Anterior cingulate cortex (tissue), 58 donors: ENCODE measurements around the gene HARS1.
A peak's percentile ranks its signal among the peaks of the same experiment; 100 is the strongest.
"Not testable (repeated sequence)": the region's sequence is repeated elsewhere in the genome, so short reads cannot be mapped to it uniquely, and the experiment has no call there.

ENCODE experiments used
- DNase-seq, 58 donors: peaks; one replicate each; lab custom pipeline; 2025; lab: John Stamatoyannopoulos, UW

Gene HARS1, protein sequence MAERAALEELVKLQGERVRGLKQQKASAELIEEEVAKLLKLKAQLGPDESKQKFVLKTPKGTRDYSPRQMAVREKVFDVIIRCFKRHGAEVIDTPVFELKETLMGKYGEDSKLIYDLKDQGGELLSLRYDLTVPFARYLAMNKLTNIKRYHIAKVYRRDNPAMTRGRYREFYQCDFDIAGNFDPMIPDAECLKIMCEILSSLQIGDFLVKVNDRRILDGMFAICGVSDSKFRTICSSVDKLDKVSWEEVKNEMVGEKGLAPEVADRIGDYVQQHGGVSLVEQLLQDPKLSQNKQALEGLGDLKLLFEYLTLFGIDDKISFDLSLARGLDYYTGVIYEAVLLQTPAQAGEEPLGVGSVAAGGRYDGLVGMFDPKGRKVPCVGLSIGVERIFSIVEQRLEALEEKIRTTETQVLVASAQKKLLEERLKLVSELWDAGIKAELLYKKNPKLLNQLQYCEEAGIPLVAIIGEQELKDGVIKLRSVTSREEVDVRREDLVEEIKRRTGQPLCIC

DNA sequence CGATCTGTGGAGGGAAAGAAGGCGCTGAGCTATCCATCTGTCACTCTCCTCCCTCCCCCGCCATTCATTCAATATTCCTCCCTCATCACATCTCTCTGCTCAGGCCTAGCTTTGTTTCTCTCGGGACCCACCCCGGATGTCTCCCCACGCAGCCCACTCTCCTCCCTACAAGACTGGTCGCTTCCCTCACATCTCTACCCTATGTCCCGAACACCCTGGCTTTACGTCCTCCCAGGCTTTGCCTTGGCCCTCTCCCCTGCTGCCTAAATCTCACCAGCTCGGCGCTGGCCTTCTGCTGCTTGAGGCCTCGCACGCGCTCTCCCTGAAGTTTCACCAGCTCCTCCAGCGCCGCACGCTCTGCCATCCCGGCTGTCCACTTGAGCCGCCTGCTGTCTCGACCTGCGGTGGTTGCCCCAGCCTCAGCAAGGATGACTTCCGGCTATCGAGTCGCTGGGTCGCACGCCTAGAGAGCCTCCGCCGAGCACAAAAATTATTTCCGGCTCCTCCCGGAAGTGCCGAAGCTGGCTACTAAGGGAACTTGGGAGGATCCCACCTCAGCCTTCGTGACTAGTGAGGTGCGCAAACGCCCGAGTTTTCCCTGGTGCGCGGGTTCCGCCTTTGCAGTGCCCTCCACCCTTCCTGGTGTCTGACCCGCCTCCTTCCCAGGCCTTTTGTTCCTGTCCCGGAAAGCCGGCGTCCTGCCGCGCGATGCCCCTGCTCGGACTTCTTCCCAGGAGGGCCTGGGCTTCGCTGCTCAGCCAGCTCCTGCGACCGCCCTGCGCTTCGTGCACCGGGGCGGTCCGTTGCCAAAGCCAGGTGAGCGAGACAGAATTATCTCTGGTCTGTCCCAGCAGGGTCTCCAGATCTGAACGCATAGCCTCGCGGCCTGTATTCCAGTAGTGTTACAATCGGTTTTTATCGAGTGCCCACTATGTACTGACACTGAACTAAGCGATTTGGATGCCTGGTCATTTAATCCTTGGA is at the start of gene HARS1, which contains the start of gene HARS2:
HARS1 (minus strand) TSS at position 430 of the 984 bp plus-strand sequence; CDS start at position 364, 66 bp downstream.
HARS2 (plus strand) TSS at position 515 of the 984 bp plus-strand sequence; CDS start at position 709, 194 bp downstream.
- peak; percentile 35 to 95 (median 86) for DNase-seq

DNA sequence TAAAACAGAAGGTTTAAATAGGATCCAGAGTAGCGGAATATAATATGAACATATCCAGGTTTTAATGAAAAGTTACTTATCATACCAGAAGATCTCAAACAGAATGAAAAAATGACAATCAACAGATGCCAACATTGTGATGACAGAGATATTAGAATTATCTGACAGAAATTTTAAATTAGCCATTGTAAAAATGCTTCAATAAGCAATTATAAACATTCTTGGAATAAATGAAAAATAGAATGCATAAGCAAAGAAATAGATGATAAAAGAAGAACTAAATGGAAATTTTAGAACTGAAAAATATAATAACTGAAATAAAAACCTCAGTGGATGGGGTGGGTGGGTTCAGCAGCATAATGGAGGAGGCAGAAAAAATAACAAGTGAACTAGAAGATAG is 46.3 kb upstream of the HARS1 start:
- DNase-seq = no peak

DNA sequence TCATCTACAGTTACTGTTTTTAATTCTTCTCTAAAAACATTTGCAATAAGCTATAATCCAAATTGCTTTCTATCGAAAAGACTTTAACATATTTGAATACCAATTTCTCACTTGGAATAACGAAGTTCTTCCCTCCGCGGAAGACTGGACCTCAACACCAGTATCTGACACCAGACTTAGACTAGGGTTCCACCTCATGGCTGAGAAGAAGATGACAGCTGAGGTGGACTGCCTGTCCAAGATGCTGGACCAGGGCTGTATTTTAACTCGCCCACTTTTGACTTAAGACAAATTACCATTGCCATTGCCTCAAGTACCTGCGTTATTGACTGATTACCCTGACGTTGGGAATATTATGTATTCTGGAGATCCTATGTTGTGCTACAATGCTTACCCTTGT is 43.2 kb upstream of the HARS1 start:
- DNase-seq = no peak

DNA sequence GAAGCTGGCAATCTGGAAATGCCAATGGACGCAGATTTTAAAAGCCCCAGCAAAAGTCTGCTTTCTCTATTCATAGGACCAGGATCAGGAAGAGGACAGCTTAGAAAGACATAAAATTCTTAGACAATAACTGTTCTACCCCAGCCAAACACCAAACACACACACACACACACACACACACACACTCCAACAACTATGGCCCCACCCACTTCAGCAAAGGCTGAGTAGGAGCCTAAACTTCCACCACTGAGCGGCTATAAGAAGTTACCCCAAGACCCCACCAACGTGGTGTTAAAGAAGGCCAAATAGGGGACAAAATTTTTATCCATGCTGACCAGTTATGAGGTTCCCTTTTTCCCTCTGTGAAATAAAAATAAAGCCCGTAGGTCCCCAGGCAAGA is 41.9 kb upstream of the HARS1 start:
- no peak for DNase-seq

DNA sequence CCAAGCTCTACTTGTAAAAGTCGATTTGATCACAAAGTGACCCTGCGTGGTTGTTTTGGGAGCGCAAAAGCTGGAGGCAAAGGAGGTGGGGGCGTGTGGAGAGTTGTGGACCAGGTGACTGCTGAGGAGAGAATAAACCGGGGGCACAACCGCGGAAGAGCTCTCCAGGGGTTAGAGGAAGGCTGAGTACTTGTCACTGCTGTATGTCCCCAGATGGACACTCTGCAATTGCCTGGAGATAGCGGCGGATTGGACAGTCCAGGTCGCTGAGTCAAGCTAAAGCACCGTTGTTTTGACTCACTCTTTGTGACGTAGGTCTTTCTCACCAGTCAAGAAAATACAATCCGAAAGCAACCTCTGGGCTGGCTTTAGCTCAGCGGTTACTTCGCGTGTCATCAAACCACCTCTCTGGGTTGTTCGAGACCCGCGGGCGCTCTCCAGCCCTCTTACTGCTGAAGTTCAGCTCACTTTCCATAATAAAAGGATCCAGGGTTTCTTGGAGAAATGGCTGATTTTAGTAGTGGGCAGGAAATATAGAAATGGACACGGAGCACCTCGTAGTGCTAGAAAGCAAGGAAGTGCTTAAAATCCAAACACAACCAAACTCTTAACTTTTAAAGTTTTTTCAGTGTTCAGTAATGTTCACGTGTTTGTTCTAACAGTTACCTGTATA is 34.8 kb upstream of the HARS1 start:
- DNase-seq = peak in 1 of 58 donors; percentile 16

DNA sequence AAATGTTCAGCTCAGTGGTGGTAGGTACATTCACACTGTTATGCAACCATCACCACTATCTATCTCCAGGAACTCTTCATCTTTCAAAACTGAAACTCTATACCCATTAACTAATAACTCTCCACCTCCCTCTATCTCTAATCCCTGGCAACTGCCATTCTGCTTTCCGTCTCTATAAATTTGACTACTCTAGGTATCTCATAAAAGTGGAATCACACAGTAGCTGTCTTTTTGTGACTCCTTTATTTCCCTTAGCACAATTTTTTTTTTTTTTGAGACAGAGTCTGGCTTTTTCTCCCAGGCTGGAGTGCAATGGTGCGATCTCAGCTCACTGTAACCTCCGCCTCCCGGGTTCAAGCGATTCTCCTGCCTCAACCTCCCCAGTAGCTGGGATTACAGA is 30.2 kb upstream of the HARS1 start:
- not testable (repeated sequence) for DNase-seq

DNA sequence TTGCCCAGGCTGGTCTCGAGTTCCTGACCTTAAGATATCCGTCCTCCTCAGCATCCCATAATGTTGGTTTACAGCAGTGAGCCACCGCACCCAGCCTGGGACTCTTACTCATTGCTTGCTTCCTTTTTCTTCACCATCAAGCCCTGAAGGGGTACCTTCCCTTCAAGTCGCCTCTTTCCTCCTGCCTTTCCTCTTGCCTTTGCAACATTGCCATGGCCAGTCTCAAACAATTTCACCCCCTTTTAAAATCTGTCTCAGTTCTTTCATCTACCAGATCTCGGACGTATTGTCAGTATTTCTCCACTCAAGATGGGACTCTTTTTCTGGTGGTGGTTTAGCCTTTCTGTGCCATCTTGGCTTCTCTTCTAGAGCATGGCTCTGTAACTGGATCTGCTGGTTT is 29.6 kb upstream of the HARS1 start:
- not testable (repeated sequence) for DNase-seq

DNA sequence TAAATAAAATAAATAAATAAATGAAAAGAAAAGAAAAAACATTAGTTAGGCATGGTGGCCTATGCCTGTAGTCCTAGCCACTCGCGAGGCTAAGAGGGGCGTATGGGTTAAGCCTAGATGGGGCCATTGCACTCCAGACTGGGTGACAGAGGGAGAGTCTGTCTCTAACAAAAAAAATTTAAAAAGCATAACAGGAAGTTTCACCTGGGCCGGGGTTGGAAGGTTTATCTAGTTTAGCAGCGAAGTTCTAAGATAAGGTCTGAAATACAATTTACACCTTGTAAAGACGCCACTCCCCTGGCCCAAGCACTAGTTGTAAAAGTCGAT is 27.1 kb upstream of the HARS1 start:
- DNase-seq = no peak

DNA sequence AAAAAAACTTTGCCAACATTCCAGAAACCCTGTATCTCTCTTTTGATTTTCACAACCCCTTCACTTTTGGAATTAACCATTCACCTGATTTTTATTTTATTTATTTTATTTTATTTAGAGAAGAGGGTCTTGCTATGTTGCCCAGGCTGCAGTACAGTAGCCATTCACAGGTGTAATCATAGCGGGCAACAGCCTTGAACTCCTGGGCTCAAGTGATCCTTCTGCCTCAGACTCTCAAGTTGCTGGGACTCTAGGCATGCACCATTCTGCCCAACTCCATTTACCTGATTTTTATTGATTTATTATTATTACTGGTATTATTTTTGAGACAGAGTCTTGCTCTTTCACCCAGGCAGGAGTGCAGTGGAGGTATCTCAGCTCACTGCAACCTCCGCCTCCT is 25.1 kb upstream of the HARS1 start:
- DNase-seq = not testable (repeated sequence)

DNA sequence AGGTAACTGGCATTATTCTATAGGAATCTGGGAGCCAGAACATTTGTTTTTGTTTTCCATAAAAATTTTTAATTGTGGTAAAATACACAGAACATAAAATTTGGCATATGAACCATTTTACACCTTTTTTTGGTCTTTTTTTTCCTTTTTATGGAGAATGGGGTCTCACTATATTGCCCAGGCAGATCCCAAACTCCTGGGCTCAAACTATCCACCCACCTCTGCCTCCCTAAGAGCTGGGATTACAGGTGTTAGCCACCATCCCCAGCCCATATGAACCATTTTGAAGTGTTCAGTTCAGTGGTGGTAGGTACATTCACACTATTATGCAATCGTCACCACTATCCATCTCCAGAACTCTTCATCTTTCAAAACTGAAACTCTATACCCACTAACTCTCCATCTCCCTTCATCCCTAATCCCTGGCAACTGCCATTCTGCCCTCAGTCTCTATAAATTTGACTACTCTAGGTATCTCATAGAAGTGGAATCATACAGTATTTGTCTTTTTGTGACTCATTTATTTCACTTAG is 22.5 kb upstream of the HARS1 start:
- no peak for DNase-seq

DNA sequence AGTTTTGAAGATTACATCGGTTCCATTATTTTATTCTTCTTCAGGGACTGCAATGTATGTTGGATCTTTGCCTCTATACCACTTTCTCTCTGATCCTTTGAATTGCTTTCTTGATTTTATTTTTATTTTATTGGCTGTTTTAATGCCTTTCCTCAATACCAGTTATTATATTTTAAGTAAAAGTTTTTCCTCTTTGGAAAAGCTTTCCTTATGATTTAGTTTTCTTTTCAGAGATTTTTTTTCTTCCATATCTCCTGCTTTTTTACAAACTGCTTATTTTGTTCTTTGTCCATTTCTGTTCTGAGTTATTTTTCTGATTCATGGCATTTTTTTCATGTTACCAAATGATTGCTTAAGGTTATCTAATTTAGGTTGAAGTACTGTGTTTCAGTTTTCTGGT is 20.6 kb upstream of the HARS1 start:
- DNase-seq = no peak

DNA sequence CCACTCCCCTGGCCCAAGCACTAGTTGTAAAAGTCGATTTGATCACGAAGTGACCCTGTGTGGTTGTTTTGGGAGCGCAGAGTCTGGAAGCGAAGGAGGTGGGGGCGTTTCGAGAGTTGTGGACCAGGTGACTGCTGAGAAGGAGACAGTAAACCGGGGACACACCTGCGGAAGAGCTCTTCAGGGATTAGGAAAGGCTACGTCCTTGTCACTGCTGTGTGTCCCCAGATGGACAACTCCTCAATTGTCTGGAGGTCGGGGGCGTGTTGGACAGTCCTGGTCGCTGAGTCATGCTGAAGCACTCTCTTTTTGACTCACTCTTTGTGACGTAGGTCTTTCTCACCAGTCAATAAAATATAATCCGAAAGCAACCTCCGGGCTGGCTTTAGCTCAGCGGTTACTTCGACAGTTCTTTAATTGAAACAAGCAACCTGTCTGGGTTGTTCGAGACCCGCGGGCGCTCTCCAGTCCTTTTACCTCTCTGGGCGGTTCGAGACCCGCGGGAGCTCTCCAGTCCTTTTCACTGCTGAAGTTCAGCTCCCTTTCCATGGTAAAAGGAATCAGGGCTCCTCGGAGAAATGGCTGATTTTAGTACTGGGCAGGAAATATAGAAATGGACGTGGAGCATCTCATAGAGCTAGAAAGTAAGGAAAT is 19.9 kb upstream of the HARS1 start:
- DNase-seq = peak in 57 of 58 donors; percentile 4 to 88 (median 55)

DNA sequence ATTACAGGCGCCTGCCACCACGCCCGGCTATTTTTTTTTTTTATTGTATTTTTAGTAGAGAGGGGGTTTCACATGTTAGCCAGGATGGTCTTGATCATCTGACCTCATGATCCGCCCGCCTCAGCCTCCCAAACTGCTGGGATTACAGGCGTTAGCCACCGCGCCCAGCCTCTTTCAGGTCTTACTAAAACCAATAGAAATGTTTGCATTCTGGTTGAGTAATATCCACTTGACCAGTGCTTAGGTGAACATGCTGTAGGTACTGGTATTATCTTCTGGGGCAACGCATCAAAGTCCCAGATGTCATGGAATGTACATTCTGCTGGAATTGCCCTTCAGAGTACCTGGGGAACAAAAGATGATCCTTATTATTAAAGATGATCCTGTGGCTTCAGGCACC is 17.6 kb upstream of the HARS1 start:
- DNase-seq = not testable (repeated sequence)

DNA sequence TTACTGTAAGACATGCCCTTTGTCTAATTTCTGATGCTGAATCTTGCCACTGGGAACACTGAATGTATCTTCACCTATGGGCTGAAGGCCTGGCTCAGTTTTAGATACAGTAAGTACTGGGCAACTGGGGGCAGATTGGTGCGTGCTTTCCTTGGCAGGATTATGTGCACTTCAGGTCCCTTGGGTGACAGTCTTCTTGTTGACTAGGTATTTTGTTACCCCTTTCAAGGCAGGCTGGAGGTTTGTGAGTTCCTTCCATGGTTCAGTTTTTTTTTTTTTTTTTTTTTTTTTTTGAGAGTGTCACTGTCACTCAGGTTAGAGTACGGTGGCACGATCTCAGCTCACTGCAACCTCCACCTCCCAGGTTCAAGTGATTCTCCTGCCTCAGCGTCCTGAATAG is 16.6 kb upstream of the HARS1 start:
- DNase-seq = no peak

DNA sequence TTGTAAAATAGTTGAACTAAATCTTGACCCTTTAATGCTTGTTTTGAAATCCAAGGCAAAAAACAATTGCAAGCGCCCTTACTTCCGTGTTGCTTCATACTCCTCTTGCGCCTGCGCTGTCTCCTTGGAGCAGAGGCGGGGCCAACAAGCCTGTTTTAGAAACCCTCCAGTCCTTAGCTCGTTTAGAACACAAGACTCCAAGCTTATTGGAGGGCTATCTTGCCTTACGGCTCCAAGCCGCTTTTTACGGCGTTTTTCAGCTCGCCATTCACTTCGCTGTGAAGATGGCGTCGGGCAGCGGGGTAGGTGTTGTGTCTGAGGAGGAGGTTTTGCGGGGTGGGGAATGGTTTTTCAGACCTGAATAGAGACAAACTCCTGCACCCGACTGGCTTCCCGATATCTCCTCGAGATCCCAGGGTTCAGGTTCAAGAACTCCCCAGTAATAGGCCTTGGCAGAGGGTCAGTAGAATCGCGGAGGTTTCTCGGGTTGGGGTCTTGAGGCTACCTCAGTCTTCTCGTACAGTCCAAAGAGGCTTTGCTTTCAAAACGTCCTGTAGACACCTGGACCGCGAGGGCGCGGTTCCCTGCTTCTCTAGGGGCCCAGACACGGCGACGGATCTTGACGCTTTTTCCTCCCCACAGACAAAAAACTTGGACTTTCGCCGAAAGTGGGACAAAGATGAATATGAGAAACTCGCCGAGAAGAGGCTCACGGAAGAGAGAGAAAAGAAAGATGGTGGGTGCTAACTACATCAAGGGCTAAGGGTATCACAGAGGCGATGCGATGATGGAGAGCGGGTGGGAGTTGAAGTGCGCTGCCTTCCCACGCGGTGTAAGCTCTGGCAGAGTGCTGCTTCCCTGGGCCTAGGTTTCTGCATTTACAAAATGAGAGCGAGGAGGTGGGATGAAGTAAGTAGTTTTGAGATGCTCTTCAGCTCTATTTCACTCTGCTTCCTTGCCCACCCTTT is 9.3 kb upstream of the HARS1 start, which contains the start of gene ZMAT2:
ZMAT2 (plus strand) TSS at position 271 of the 968 bp plus-strand sequence; CDS start at position 285, 14 bp downstream.
- peak; percentile 25 to 98 (median 93) for DNase-seq

DNA sequence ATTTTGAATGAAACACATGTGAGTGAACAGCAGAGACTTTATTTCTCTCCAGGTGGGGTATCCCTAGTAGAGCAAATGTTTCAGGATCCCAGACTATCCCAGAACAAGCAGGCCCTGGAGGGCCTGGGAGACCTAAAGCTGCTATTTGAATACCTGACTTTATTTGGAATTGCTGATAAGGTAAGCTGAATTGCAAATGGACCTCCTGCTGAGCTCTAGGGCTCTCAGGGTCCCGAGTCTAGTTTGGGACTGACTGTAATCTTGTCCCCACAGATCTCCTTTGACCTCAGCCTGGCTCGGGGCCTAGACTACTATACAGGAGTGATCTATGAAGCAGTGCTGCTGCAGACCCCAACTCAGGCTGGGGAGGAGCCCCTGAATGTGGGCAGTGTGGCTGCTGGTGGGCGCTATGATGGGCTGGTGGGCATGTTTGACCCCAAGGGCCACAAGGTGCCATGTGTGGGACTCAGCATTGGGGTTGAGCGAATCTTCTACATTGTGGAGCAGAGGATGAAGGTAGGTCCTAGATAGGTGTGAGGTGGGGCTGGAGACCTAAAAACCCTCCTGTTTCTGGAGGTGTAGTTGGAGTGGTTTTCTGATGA is 5.8 kb upstream of the HARS1 start:
- no peak for DNase-seq

DNA sequence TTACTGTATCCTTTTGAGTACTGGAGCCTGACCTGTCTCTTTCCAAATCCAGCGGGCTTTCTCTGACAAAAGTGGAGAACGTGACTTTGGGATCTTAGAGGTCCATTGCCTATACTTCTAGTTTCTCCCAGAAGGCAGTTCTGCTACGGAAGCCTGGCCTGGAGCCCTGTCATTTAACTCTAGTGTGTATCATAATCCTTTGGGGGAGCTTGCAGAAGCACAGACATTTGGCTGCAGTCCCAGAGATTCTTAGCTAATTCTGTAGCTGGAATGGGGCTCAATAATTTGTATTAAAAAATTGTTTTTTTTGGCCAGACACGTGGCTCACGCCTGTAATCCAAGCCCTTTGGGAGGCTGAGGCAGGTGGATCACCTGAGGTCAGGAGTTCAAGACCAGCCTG is 3.1 kb upstream of the HARS1 start:
- DNase-seq = no peak

DNA sequence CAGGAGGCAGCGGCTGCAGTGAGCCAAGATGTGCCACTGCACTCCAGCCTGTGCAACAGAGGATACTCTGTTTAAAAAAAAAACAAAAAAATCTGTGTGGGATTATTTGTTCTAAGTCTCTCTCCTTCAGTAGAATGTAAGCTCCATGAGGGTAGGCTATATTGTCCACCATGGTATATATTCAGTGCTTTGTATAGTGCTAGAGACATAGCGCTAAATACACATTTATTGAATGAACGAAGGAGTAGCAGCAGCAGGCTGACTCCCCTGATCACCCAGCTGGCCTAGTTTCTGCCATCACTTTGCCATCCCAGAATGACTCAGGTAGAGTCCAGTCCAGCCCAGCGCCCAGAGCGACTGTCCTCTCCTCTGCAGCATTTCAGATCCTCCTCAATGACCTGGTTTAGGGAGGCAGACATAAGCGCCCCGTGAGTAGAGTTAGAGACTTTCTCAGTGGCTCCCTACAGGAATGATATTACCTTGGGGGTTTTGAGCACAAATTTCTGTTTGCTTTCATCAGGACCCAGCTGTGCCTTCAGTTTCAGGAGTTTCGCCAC is 716 bp downstream of the HARS1 start:
- DNase-seq = no peak
